GM12872 (cell line): ENCODE results near the gene PLPP4.

Experiments used
- TF ChIP-seq, protein P1 (sequence below): IDR thresholded peaks from 3 replicates; pipeline ENCODE4 v1.5.1; 2011; ENCODE audit warnings: low read depth, mild to moderate bottlenecking, low read length, moderate library complexity; ENCODE audit not compliant: insufficient read depth

The PLPP4 gene

DNA sequence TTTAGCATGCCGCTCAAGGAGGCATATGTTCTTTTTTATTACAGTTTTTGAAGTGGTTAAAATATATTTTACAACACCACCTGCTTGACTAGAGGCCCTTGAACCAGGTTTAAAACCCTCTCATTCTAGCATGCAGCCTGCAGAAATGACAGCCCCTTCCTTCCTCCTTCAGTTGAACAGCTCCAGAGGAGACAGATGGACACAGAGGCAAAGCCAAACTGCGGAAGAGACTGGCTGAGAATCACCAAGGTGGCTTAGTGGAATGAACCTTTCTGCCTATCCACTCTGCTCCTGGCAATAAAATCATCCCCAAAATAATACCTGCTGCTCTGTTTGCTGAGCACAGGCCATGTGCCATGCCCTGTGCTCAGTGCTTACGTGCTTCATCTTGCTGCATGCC is 23.9 kb upstream of the PLPP4 start:
- TF ChIP-seq, protein P1, sequence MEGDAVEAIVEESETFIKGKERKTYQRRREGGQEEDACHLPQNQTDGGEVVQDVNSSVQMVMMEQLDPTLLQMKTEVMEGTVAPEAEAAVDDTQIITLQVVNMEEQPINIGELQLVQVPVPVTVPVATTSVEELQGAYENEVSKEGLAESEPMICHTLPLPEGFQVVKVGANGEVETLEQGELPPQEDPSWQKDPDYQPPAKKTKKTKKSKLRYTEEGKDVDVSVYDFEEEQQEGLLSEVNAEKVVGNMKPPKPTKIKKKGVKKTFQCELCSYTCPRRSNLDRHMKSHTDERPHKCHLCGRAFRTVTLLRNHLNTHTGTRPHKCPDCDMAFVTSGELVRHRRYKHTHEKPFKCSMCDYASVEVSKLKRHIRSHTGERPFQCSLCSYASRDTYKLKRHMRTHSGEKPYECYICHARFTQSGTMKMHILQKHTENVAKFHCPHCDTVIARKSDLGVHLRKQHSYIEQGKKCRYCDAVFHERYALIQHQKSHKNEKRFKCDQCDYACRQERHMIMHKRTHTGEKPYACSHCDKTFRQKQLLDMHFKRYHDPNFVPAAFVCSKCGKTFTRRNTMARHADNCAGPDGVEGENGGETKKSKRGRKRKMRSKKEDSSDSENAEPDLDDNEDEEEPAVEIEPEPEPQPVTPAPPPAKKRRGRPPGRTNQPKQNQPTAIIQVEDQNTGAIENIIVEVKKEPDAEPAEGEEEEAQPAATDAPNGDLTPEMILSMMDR = no peak

DNA sequence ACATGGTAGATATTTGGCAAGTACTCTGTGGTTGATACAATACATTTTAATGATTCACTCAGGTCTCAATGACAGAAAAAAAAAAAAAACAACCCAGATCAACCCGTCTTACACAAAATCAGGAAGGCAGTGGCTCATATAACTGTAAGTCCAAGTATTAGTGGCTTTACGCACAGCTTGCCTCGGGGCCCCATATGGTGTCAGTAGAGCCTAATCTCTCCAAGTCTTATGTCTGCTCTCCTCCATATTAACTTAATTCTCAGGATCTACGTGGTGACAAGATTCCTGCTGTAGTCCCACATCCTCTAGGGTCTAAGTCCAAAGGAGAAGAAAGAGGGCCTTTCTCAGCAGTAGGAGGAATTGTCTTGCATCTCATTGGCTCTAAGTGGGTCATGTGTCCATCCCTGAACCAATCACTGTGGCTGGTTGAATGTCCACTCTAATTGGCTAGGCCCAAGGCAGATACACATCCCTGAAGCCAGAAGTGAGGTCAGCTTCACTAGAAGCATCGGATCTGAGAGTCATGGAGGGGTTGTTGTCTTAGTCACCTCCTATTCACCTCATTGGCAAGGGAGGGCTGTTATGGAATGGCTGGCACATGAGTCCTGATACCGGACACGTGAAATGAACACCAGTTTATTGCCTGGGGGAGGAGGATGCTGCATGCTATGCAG is 20.5 kb upstream of the PLPP4 start:
- TF ChIP-seq, protein P1 = 0 out of 3 replicates have a peak, but pooled peaks have one; percentile 11

DNA sequence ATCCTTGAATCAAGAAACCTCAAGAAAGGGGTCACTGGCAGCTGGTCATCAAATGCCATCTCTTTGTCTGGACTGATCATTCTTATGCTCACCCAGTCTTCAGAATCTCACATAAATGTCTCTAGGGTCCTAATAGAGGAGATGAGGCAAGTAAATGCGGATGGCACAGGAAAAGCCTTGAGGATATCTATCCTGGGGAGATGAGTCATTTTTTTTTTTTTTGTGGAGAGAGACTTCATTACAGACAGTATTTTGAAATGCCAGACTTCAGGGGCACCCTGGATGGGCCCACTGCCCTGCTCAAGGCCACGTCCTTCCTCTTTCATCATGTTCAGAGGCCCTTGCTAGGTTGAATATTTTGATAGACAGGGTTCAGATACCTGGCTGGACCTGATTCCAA is 19.5 kb upstream of the PLPP4 start:
- TF ChIP-seq, protein P1 = no peak

DNA sequence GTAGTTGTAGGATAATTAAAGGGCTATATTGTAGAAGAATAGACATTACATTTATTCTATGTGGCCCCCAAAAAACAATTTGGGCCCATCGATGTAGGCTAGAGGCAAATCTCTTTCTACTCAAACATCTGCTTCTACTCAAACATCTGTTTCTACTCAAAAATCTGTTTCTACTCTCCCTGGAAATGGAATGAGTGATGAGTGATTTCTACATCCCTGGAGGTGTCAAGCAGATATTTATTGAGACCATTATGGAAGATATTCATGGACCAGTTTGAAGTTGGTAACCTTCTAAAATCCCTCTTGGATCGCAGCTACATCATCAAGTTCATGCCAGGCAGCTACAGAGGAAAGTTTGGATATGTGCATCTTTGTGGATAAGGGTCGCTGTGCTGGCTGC is 5.1 kb upstream of the PLPP4 start:
- TF ChIP-seq, protein P1 = no peak

DNA sequence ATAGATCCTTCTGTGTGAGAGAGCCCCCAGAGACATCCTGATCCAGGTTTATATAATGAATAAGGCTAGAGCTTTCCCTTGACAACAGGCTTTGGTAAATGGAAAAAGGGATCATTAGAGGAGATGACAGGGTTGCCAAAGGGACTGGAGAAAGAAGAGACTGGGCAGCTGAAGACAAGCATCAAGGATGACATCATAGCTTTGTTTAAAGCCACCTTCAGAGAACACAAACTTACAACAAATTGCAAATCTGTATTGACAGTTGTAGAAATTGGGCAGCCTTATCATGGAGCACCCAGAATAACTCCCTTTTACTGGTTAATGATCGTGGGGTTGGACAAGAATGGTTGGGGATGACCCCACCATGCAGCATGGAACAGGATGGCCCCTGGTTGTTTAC is 3.7 kb upstream of the PLPP4 start:
- TF ChIP-seq, protein P1 = no peak

DNA sequence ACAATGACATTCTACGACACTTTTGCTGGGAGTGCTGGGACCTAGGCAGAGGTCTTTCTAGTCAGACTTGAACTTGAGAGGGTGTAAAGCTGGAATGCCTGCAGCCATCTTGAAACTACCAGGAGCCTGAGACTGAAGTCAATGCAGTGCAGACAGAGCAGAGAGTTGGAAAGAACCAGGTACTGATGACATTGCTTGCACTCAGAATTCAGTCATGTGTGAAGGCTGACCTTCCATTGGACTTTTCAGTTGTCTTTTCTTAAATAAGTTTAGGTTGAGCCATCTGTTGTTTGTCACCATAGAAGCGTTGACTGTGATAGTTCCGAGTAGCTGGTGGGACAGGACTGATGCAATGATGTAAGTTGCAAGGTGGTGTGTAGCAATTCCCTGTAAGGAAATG is 3.1 kb upstream of the PLPP4 start:
- TF ChIP-seq, protein P1 = no peak

DNA sequence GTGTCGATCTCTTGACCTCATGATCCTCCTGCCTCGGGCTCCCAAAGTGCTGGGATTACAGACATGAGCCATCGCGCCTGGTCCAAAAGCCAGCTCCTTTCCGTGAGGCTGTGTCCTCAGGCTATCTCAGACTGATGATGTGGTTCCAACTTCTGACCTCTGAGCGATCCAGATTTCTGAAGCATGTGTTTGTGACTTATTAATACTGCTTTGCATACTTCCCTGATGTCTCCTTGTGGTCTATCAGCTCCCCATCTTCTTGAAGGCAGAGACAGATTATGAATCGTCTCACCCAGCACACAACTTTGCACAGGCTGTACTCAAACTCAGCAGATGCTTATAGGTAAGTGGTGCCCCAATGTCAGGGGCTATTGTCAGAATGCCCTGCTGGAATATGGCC is 2.0 kb upstream of the PLPP4 start:
- TF ChIP-seq, protein P1 = no peak

DNA sequence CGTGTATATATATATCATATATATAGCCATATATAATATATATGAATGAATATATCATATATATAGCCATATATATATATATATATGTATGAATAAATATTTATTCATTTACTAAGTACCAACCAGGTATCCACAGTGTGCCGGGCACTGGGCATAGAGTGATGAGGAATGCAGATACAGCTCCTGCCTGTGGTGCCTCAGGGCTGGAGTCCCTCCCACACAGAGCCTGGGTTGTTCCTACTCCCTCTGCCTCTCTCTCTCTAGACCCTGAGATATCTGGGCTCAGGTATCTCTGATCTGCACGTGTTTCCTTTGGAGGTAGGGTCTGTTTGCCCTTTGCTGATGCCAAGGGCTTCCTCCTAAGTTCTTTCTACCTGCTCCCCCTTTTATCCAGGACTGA is 1.4 kb upstream of the PLPP4 start:
- TF ChIP-seq, protein P1 = no peak
